LNCaP clone FGC (cell line): Measurements from ENCODE around the gene SOCS4.
"Not testable (repeated sequence)": the region's sequence is repeated elsewhere in the genome, so short reads cannot be mapped to it uniquely, and the experiment has no call there.

Experiments
- DNase-seq: peaks from one replicate; pipeline ENCODE4 v3.0.0-alpha.2; 2011; ENCODE audit warnings: low read depth
- H3K4me3 ChIP-seq: 2 replicates; pipeline ENCODE4 v1.5.1; 2011; ENCODE audit warnings: mild to moderate bottlenecking, low read depth, low read length, control low read depth
- TF ChIP-seq, protein P1 (sequence below): IDR thresholded peaks from 2 replicates; pipeline ENCODE4 v1.5.1; 2012; ENCODE audit warnings: mild to moderate bottlenecking; ENCODE audit not compliant: control insufficient read depth, insufficient read depth; ENCODE audit errors: extremely low read depth

Gene SOCS4

GRCh38 chr14:55031190-55031589 lies 4.2 kb downstream of the SOCS4 start:
- no peak for DNase-seq
- TF ChIP-seq, protein P1, sequence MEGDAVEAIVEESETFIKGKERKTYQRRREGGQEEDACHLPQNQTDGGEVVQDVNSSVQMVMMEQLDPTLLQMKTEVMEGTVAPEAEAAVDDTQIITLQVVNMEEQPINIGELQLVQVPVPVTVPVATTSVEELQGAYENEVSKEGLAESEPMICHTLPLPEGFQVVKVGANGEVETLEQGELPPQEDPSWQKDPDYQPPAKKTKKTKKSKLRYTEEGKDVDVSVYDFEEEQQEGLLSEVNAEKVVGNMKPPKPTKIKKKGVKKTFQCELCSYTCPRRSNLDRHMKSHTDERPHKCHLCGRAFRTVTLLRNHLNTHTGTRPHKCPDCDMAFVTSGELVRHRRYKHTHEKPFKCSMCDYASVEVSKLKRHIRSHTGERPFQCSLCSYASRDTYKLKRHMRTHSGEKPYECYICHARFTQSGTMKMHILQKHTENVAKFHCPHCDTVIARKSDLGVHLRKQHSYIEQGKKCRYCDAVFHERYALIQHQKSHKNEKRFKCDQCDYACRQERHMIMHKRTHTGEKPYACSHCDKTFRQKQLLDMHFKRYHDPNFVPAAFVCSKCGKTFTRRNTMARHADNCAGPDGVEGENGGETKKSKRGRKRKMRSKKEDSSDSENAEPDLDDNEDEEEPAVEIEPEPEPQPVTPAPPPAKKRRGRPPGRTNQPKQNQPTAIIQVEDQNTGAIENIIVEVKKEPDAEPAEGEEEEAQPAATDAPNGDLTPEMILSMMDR: no peak
- H3K4me3 ChIP-seq: no peak overlapping the region

DNA sequence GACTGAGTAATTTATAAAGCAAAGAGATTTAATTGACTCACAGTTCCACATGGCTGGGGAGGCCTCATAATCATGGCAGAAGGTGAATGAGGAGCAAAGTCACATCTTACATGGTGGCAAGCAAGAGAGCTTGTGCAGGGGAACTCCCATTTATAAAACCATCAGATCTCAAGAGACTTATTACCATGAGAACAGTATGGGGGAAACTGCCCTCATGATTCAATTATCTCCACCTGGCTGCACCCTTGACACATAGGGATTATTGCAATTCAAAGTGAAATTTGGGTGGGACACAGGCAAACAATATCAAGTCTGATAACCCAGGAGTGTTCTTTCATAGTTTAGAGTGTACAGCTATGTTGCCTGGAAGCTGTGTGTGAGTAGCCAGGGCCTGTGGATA lies 11.0 kb downstream of the SOCS4 start:
- H3K4me3 ChIP-seq, DNase-seq: not testable (repeated sequence)

DNA sequence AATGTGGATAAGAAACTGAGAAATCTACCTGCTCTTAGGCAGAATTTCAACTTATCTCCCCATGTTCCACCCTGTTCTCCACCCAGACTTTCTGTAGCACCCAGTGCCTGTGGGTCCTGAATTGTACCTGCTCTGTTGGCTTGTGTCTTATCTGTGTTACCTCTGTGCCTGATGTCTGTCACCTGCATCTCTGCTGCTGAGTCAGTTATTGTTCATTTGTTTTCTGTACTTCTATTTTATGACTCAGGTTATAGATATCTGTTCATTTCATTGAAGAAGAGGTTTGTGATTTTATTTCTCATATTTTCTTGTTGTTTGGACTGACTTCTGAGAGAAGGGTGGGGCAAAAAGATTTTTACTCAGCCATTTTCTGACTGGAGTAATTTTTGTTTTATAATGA lies 11.7 kb downstream of the SOCS4 start:
- TF ChIP-seq, protein P1: no peak
- no peak for DNase-seq

DNA sequence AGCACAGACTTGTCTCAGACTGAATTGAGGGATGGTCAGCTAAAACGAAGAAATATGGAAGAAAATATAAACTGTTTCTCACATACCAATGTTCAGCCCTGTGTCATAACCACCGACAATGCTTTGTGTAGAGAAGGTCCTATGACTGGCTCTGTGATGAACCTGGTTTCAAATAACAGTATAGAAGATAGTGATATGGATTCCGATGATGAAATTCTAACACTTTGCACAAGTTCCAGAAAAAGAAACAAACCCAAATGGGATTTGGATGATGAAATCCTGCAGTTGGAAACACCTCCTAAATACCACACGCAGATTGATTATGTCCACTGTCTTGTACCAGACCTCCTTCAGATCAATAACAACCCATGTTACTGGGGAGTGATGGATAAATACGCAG lies 16.5 kb downstream of the SOCS4 start:
- H3K4me3 ChIP-seq: no peak overlapping the region
- DNase-seq: no peak
- TF ChIP-seq, protein P1: no peak

More for the DNA sequence above, 11.7 kb downstream of the SOCS4 start:
- no peak overlapping the region for H3K4me3 ChIP-seq

DNA sequence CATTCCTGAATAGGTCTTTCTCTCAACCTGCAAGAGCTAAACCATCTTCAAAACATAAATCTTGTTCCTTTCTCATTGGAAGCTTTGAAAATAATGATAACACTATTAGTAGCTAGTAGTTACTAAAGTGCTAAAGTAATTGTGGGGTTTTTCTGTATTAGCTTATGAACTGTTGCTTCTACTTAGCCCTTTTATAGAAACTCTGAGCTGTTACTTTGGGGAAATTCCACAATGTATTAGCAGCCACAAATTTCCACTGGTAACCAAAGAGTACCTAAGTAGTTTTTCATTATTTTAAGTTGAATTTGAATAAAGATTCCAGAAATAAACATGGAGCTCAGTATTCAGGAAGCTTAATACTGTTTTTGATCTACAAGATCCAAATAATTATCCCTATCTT lies 18.1 kb downstream of the SOCS4 start:
- H3K4me3 ChIP-seq: no peak overlapping the region
- TF ChIP-seq, protein P1: no peak
- no peak for DNase-seq

GRCh38 chr14:55047301-55048053 lies 20.4 kb downstream of the SOCS4 start:
- TF ChIP-seq, protein P1: no peak
- no peak for DNase-seq
- H3K4me3 ChIP-seq: no peak overlapping the region

DNA sequence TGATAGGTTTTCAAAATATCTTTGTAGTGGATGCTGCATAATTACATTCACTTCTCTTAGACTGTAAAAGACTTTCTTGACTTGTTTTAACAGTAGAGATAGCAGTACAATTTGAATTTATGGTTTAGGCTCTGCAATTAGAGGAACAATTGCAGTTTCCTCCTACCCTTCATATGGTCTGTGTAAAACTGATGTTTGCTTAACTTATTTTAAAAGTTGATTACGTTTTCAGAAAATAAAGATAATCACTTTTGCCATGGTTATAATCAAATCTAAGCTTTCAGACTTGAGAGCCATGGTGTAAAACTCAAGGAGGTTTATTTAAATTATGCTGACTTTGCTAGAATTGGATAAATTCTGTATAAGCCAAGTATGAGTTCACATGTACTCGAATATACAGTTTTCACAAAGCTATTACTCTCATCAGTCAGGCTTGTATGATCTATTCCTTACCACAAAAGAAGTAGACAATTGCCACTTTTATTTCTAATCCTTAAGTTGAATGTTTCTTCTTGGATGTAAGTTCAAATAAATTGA lies 21.9 kb downstream of the SOCS4 start:
- no peak overlapping the region for H3K4me3 ChIP-seq
- TF ChIP-seq, protein P1: no peak
- no peak for DNase-seq
